ENCODE measurements around the gene SYNGR2. TPM values are rescaled to one million over a fixed set of nuclear protein-coding genes. Genes with fewer than 3 reads are reported as not detected.

Gene SYNGR2
- total and polyA plus RNA-seq, 9 of the 15 experiments (the other 6 are each of a cell fraction or from before 2014, with no cell fraction given), result 1.4 to 173 (median 87.8) TPM

GRCh38 chr17:78214016-78214705 lies 45.8 kb downstream of the SYNGR2 start, which contains the start of gene BIRC5:
TSS of gene BIRC5 (plus strand) at chr17:78214253. CDS start at chr17:78214317, 64 bp downstream.
- peak within 1 kb of the TSS; percentile 97 for H3K27ac ChIP-seq (ENCODE audit: extremely low read depth, low read depth, low read length)
- FAIRE-seq (peak; percentile 11), DNase-seq (ENCODE audit: extremely low read depth in 1 of 4, low spot score in 3 of 4) (peak; percentile 93 to 96 (median 96)), ATAC-seq (peak; percentile 99)
- H2AFZ ChIP-seq (ENCODE audit: low read depth, low read length), result peak within 1 kb of the TSS; percentile 99
- intact Hi-C loops (cut with micrococcal nuclease), result no loop called here
- H3K27me3 ChIP-seq (ENCODE audit: control insufficient read depth in 2 of 2, insufficient read depth in 2 of 2, low read length in 2 of 2), result no peaks in the 10 kb centered on the region; a peak in 1 of 5 replicates
- H3K9me3 ChIP-seq (replicated peaks; ENCODE audit: control insufficient read depth, insufficient read depth, low read depth, low read length), result no peaks in the 10 kb centered on the region
- peak within 1 kb of the TSS; percentile 97 to 99 for H3K9ac ChIP-seq (ENCODE audit: insufficient read depth in 1 of 2, low read depth in 2 of 2, low read length in 2 of 2)
- peak within 1 kb of the TSS; percentile 97 for H3K4me2 ChIP-seq (ENCODE audit: insufficient read depth, low read length)
- peaks cover 29% of the 10 kb centered on the region for H3K79me2 ChIP-seq (ENCODE audit: control insufficient read depth, insufficient read depth, low read length)
- BruUV-seq (replicated peaks), result TSS peak; percentile 67
- WGBS (ENCODE audit: insufficient coverage, low coverage, missing lambda C conversion rate), result under 1% methylated on average over 43 of the region's 60 CpGs
- H3K4me3 ChIP-seq, result peak within 1 kb of the TSS; percentile 74
- H3K9me1 ChIP-seq (ENCODE audit: control insufficient read depth, insufficient read depth, low read length), result no peaks in the 10 kb centered on the region
- in situ Hi-C loops (cut with MboI), result no loop called here
- POLR2A ChIA-PET, result interaction anchor here (0.6 to 3.8 kb wide), 7 partner anchors 10 to 37 kb away, joined by 3 to 30 read pairs (median 3); no protein-coding TSS in a partner anchor
- H4K20me1 ChIP-seq (replicated peaks; ENCODE audit: control insufficient read depth, insufficient read depth, low read length), result no peaks in the 10 kb centered on the region
- peaks cover 3 to 28% of the 10 kb centered on the region in 2 experiments; a peak in 4 of 5 replicates for H3K4me1 ChIP-seq (replicated peaks in 1 of 2; ENCODE audit: control insufficient read depth in 2 of 2, insufficient read depth in 2 of 2, low read length in 2 of 2)
- CTCF ChIA-PET (ENCODE audit: low intra/inter-chr PET ratio), result no interaction called here
- peaks cover 28% of the 10 kb centered on the region; the same call in 2 of the 3 replicates for H3K36me3 ChIP-seq (ENCODE audit: control insufficient read depth, insufficient read depth, low read length)
- no peak for TF ChIP-seq SNIP1 (IDR thresholded peaks at IDR 0.05; ENCODE audit: low read depth)
- TF ChIP-seq CCNT2 (IDR thresholded peaks at IDR 0.05; ENCODE audit: borderline replicate concordance, extremely low read depth, insufficient read length, low read depth, low read length), result peak; percentile 83
- no peak for TF ChIP-seq KLF16 (IDR thresholded peaks at IDR 0.05)
- TF ChIP-seq CLOCK (CRISPR knock-in tag; IDR thresholded peaks at IDR 0.05; ENCODE audit: borderline replicate concordance), result no peak
- TF ChIP-seq CBFB (CRISPR knock-in tag; IDR thresholded peaks at IDR 0.05), result no peak; the same call in none of the 2 replicates
- TF ChIP-seq ATF6 (CRISPR knock-in tag; IDR thresholded peaks at IDR 0.05), result peak; percentile 87
- no peak for TF ChIP-seq FOXA3 (CRISPR knock-in tag; conservative IDR thresholded peaks at IDR 0.05 in 1 of 2, IDR thresholded peaks at IDR 0.05 in 1 of 2)
- TF ChIP-seq SIRT6 (IDR thresholded peaks at IDR 0.05; ENCODE audit: low read depth, low read length), result no peak
- no peak for TF ChIP-seq BMI1 (IDR thresholded peaks at IDR 0.05; ENCODE audit: low read length)
- TF ChIP-seq TFAP4 (CRISPR knock-in tag; IDR thresholded peaks at IDR 0.05; ENCODE audit: borderline replicate concordance), result peak; percentile 90
- no peak for TF ChIP-seq CBX5 (IDR thresholded peaks at IDR 0.05; ENCODE audit: borderline replicate concordance, low read depth)
- no peak for TF ChIP-seq KDM2B (CRISPR knock-in tag; IDR thresholded peaks at IDR 0.05)

Data from K562 (cell line).